ENCODE results near the gene CTSC. TPM values are rescaled to one million over a fixed set of nuclear protein-coding genes. Genes with fewer than 3 reads are reported as not detected.
A peak's percentile ranks its signal among the peaks of the same experiment; 100 is the strongest.

Gene CTSC
- 230 to 233 TPM (median 233 TPM) in 3 replicates for total RNA-seq

DNA sequence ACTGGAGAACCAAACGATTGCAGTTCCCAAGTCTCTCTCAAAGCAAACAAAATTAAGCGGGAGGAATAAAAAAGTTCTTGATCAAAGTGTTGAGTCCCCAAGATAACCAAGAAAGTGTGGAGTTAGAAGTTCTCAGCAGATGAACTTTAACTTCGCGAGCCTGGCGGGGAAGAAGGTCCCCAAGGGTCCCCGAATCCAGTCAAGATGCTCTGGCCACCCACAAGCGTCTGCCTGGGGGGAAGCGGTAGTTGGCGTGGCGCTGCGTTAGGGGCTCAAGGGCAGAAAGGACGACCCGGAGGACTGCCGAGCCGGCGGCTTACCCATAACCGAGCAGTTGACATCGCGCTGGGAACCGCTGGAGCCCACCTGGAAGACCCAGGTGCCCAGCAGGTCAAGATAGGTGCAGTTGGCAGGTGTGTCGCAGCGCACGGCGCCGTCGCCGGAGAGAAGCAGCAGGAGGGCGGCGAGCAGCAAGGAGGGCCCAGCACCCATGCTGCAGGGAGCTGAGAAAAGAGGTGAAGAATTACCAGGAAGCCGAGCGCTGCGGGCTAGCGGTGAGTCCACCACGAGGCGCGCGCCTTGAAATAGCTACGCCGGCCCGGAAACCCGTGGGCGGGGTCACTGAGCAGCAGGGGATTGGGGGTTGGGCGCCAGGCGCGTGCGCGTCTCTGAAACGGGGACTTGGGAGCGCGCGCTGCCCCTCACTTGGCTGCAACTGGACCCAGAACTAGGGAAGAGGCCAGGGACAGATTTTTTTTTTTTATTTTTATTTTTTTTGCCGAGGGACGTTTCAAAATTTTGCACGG lies at the start of gene CTSC:
CTSC (minus strand) TSS at position 556 of the 806 bp plus-strand sequence; CDS start at position 492, 64 bp downstream.
- Mint-ChIP-seq H3K4me3 (peak within 1 kb of the TSS; percentile 97), H3K36me3 (peaks cover 22% of the 10 kb centered on the region), H3K27ac (peak within 1 kb of the TSS; percentile 91), H3K9me3 (no peaks in the 10 kb centered on the region), H3K4me1 (peaks cover 47% of the 10 kb centered on the region), H3K27me3 (ENCODE audit: low read depth) (no peaks in the 10 kb centered on the region)
- TF ChIP-seq, protein P1, sequence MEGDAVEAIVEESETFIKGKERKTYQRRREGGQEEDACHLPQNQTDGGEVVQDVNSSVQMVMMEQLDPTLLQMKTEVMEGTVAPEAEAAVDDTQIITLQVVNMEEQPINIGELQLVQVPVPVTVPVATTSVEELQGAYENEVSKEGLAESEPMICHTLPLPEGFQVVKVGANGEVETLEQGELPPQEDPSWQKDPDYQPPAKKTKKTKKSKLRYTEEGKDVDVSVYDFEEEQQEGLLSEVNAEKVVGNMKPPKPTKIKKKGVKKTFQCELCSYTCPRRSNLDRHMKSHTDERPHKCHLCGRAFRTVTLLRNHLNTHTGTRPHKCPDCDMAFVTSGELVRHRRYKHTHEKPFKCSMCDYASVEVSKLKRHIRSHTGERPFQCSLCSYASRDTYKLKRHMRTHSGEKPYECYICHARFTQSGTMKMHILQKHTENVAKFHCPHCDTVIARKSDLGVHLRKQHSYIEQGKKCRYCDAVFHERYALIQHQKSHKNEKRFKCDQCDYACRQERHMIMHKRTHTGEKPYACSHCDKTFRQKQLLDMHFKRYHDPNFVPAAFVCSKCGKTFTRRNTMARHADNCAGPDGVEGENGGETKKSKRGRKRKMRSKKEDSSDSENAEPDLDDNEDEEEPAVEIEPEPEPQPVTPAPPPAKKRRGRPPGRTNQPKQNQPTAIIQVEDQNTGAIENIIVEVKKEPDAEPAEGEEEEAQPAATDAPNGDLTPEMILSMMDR (IDR thresholded peaks at IDR 0.05; ENCODE audit: unreplicated experiment), result no peak
- DNase-seq (ENCODE audit: low spot score in 2 of 2, unreplicated experiment in 2 of 2), result peak; percentile 81 to 88

DNA sequence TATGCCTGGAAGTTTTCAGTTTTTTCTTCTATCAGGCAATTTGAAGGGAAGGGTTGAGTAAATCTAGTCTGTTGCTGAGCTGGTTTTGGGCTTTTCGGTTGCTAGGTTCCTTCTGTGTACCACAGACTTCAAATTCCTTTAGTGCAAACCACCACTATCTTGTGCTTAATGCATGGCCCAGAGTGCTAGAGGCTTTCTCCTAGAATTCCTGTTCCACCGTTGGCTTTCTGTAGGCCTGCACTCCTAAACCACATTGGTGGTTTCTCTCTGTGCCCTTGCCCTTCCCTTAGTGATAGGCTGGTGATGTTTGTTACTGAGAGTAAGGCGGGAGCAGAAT lies 47.1 kb upstream of the CTSC start:
- Mint-ChIP-seq H3K36me3 (no peaks in the 10 kb centered on the region), H3K4me3 (no peak overlapping the region), H3K4me1 (peaks cover 31% of the 10 kb centered on the region), H3K27me3 (ENCODE audit: low read depth) (no peaks in the 10 kb centered on the region), H3K27ac (peak overlapping the region; percentile 66), H3K9me3 (peaks cover 4% of the 10 kb centered on the region)
- TF ChIP-seq, protein P1 (IDR thresholded peaks at IDR 0.05; ENCODE audit: unreplicated experiment), result no peak
- no peak for DNase-seq (ENCODE audit: low spot score in 2 of 2, unreplicated experiment in 2 of 2)

DNA sequence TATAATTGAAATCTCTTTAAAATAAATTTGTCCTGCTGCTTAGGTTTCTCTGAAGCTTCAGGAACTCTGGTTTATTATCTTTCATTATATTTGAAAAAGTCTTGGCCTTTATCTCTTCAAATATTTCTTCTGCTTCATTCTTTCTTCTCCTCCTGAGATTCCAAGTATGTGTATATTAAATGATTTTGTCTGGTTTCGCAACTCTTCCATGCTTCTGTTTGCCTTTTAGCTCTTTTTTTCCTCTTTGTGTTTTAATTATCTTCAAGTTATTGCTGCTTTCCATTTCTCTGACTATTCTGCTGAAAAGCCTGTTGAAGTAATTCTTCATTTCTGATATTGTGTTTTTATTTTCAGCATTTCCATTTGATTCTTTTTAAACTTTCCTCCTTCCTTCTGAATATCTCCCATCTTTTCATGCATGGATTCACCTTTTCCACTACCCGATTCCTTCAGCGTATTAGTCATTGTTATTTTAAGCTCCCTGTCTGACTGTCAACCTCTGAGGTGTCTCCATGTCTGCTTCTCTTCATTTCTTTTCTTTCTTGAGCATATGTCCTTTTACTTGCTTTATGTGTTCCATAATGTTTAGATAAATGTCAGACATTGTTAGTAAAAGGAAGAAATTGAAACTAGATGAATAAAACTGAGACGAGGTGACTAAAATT lies 46.6 kb upstream of the CTSC start:
- DNase-seq (ENCODE audit: low spot score in 2 of 2, unreplicated experiment in 2 of 2), result no peak
- Mint-ChIP-seq H3K4me3 (no peak overlapping the region), H3K27me3 (ENCODE audit: low read depth) (no peaks in the 10 kb centered on the region), H3K27ac (peak overlapping the region; percentile 66), H3K36me3 (no peaks in the 10 kb centered on the region), H3K4me1 (peaks cover 27% of the 10 kb centered on the region), H3K9me3 (peaks cover 4% of the 10 kb centered on the region)
- TF ChIP-seq, protein P1 (IDR thresholded peaks at IDR 0.05; ENCODE audit: unreplicated experiment), result no peak

DNA sequence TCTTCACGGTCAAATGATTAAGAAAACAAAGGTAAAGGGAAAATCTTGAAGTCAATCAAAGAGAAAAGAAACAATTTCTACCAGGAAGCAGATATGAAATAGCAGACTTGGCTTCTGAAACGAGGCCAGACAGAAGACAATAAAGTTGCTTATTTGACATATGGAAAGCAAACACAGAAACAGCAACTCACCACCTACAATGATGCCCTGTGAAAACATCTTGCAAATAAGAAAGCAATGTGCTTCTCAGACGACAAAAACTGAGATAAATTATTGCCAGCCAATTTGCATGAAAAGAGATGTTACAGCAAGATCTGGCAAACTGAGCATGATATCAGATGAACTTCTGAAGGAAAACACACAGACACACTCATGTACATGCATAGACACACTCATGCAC lies 45.9 kb upstream of the CTSC start:
- Mint-ChIP-seq H3K9me3 (peaks cover 4% of the 10 kb centered on the region), H3K27ac (peak overlapping the region; percentile 87), H3K27me3 (ENCODE audit: low read depth) (no peaks in the 10 kb centered on the region), H3K4me3 (no peak overlapping the region), H3K4me1 (peaks cover 22% of the 10 kb centered on the region), H3K36me3 (no peaks in the 10 kb centered on the region)
- no peak for DNase-seq (ENCODE audit: low spot score in 2 of 2, unreplicated experiment in 2 of 2)
- TF ChIP-seq, protein P1 (IDR thresholded peaks at IDR 0.05; ENCODE audit: unreplicated experiment), result no peak

DNA sequence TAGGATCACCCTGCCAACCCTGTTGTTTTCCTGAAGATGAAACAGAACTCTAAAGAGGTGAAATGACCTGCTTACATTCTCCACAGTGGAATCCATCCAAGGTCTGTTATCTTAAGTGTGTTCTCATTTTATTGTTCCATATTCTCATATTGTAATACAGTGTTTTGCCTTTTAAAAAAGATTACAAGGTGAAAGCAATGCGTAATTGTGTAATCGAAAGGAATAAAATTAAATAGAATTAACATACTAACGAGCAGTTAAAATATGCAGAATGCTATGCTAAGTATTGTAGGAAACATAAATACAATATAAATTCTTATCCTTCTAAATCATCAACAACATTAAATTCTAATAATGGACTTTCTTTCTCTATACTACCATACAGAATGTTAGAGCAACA lies 41.6 kb upstream of the CTSC start:
- Mint-ChIP-seq H3K27ac (no peak overlapping the region), H3K4me3 (no peak overlapping the region), H3K4me1 (peaks cover 13% of the 10 kb centered on the region), H3K9me3 (peaks cover 4% of the 10 kb centered on the region), H3K27me3 (ENCODE audit: low read depth) (no peaks in the 10 kb centered on the region), H3K36me3 (peaks cover 2% of the 10 kb centered on the region)
- no peak for DNase-seq (ENCODE audit: low spot score in 2 of 2, unreplicated experiment in 2 of 2)
- TF ChIP-seq, protein P1 (IDR thresholded peaks at IDR 0.05; ENCODE audit: unreplicated experiment), result no peak
